Retinal pigment epithelial cell (primary cell): ENCODE data around the gene TMEM14C.

Experiments
- DNase-seq: peaks from one replicate; pipeline ENCODE4 v3.0.0-alpha.2; 2010; ENCODE audit warnings: low read depth
- H3K4me3 ChIP-seq: 2 replicates; pipeline ENCODE4 v1.5.1; 2011; ENCODE audit warnings: mild to moderate bottlenecking, low read length, control low read depth, moderate library complexity
- CTCF ChIP-seq: conservative IDR thresholded peaks from 2 replicates; pipeline ENCODE4 v1.5.1; 2011; ENCODE audit warnings: low read depth, low read length, control low read depth, inconsistent platforms

The TMEM14C gene

GRCh38 chr6:10685092-10685915 lies 37.6 kb upstream of the TMEM14C start:
- no peak for TF ChIP-seq CTCF
- no peak for DNase-seq
- H3K4me3 ChIP-seq: no peak overlapping the region

DNA sequence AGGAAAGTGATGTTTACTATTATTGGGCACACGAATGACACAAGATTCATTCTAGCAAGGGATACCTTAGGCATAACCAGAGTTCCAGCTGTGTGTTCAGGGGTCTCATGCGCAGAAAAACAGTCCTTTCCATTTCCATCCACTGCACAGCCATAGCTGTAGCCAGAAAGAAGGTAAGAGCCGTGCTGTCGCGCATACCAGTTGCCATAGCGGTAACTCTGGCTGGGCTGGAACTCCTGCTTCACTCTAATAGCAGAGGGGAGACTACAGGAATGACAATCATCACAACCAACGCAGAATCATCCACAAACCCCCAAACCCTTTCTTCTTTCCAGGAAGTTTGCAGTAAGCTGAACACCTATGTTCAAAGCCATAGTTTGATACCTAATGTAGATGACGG lies 36.0 kb upstream of the TMEM14C start:
- no peak for DNase-seq
- no peak for TF ChIP-seq CTCF
- H3K4me3 ChIP-seq: no peak overlapping the region

DNA sequence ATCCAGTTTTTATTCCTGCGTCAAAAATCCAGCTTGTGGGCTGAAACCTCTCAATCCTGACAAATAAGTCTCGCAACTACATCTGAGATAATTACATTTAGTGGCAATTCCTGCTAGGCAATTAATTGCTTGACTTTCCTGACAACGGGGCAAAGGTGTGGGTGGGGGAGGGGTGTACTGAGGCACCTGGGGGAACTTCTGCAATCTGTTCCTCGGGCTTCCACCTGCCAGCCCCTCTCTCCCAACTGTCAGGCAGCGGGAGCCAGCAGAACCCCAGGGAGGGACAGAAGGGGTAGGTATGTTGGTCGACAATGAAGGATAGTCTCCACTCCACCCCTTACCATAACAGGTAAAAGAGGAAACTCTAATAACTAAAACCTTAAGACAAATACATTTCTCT lies 35.3 kb upstream of the TMEM14C start:
- DNase-seq: no peak
- no peak overlapping the region for H3K4me3 ChIP-seq
- TF ChIP-seq CTCF: no peak

GRCh38 chr6:10690651-10691445 lies 32.0 kb upstream of the TMEM14C start:
- TF ChIP-seq CTCF: no peak
- DNase-seq: peak; percentile 53
- H3K4me3 ChIP-seq: peak overlapping the region; percentile 35

DNA sequence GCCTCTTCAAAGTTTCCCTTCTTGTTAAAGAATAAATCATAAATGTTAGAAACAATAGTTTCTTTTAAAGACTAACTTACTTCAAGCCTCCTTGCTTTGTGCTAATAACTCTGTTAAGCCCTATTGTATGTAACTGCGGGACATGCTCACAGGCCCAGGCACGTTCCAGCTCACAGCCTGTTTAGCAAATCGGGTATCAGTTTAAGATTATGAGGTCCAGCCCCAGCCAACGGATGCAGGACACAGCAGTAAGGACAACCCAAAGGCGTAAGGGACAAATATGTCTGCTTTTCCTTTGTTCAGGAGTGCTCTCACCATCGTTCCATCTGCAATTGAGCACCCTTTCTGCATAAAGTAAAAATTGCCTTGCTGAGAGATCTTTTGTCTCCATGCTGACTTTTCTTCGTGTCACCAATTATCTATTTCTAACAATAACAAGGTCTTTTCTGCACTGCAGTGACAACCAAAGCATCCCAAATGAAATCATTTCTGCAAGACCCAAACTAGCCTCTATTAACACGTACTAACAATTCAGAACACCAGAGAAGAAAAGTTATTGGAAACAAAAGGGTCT lies 29.8 kb upstream of the TMEM14C start:
- H3K4me3 ChIP-seq: peak overlapping the region; percentile 99
- TF ChIP-seq CTCF: no peak
- DNase-seq: no peak

DNA sequence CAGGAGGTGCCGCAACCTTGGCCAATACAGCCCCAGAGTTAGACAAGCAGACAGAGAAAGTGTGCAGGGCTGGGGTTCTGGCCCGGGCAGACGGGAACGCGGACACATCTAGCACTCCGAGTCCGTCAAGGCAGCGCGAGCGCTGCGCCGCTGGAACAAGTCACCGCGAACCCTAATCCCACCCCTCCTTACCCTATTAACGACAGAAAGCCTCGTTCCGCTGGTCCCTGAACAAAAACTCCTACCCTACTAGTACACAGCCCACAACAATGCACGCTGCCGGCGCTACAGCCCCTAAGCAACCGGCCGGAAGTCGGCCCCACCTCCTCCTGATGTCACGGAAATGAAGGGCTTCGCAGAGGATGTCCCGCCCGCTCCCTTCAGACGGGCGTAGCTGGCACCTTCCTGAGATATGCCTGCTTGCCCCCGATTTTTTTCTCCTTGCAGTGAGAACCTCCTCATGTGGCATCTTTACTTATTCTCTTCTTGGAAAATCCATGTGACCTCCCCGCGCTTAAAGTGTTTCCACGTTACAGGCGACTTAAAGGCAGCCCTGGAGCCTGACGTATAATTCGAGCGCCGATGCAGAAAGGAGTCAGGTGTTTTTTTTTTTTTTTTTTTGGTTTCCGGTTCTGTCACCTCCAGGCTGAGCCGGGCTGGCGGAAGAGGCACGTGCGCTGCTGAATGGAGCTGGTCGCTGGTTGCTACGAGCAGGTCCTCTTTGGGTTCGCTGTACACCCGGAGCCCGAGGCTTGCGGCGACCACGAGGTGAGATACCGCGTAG lies 28.4 kb upstream of the TMEM14C start, which contains the start of the genes C6orf52 and PAK1IP1:
Gene C6orf52 (minus strand): TSS at position 315 of the 784 bp plus-strand sequence. CDS start 7,066 bp downstream, outside the sequence.
Gene PAK1IP1 (plus strand): TSS at position 671 of the 784 bp plus-strand sequence. CDS start 14 bp downstream, at position 685.
- DNase-seq: peak; percentile 80
- H3K4me3 ChIP-seq: peak within 1 kb of the TSS; percentile 99
- TF ChIP-seq CTCF: no peak
